ENCODE results near the gene GALT.

DNA sequence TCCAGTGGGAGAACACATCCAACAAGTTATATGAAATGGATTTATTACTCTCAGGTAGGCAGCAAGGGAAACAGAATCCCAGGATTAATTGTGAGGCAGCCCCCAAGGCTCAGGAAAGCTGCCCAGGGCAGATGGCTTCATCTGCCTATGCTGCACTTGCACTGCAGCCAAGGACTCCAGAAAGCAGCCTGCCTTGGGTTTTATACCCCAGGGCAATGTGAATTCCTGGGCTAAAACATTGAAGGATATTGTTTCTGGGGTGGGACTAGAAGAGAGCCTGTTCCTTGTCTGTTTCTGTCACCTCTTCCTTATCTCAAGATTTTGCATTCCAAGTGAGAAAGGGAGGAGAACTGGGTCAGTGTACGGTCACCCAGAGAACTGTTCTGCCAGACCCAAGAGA, 24.8 kb downstream of the GALT start:
- no peak for TF ChIP-seq CTCF (conservative IDR thresholded peaks at IDR 0.05; ENCODE audit: low read length)
- no peak for TF ChIP-seq EZH2phosphoT487 (IDR thresholded peaks at IDR 0.05; ENCODE audit: borderline replicate concordance, low read depth, low read length)
